HUES6 (cell line): ENCODE measurements around the gene KCNN3.

Experiments
- H3K27ac ChIP-seq: 2 replicates; pipeline ENCODE4 v1.7.0; 2013; ENCODE audit warnings: low read depth, mild to moderate bottlenecking, low read length, inconsistent platforms
- H3K27me3 ChIP-seq: 2 replicates; pipeline ENCODE4 v1.6.1; 2013; ENCODE audit warnings: low read length; ENCODE audit not compliant: control insufficient read depth, insufficient read depth
- H3K36me3 ChIP-seq: 2 replicates; pipeline ENCODE4 v1.6.1; 2013; ENCODE audit warnings: low read length; ENCODE audit not compliant: control insufficient read depth, insufficient read depth
- H3K4me1 ChIP-seq: 2 replicates; pipeline ENCODE4 v1.6.1; 2013; ENCODE audit warnings: low read length; ENCODE audit not compliant: control insufficient read depth, insufficient read depth
- H3K4me3 ChIP-seq: 2 replicates; pipeline ENCODE4 v1.5.1; 2013; ENCODE audit warnings: low read depth, low read length
- H3K9ac ChIP-seq: one replicate; pipeline ENCODE4 v1.6.1; 2013; ENCODE audit warnings: mild to moderate bottlenecking, low read length
- H3K9me3 ChIP-seq: 2 replicates; pipeline ENCODE4 v1.6.1; 2013; ENCODE audit warnings: low read depth, low read length; ENCODE audit not compliant: control insufficient read depth, insufficient read depth

The KCNN3 gene

DNA sequence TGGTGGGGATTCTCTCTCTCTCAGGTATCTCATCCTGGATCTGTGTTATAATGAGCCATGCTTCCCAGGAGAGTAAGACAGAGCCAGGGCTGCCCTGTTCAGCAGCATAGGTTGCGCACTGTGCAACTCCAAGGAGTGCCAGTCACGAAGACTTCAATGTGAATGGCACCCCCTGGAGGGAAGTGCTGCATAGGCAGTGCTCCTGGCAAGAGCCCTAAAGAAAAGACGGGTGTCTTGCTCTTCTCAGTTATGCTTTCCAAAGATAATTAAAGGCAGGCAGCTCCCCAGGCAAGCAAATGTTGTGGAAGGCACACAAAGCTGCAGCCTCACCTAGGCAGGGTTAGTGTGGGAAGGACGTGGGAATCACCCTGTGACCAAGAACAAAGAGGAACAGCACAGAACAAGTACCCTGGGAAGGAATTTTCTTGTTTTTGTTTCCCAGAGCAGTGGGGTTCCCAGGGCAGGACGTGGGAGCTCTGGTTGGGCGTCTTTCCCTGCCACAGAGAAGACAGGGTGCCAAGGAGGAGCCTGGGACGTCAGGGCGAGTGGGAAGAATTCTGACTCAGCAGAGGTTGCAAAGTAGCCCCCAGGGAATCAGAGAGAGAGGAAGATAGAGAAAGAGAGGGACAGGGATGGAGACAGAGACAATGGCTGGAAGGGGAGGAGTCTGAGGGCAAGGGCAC is 120.9 kb downstream of the KCNN3 start:
- Histone ChIP-seq H3K36me3 (no peaks in the 10 kb centered on the region), H3K9ac (no peak overlapping the region), H3K4me3 (no peak overlapping the region), H3K27ac (no peak overlapping the region), H3K27me3 (no peaks in the 10 kb centered on the region), H3K4me1 (peaks cover 32% of the 10 kb centered on the region), H3K9me3 (no peaks in the 10 kb centered on the region)

DNA sequence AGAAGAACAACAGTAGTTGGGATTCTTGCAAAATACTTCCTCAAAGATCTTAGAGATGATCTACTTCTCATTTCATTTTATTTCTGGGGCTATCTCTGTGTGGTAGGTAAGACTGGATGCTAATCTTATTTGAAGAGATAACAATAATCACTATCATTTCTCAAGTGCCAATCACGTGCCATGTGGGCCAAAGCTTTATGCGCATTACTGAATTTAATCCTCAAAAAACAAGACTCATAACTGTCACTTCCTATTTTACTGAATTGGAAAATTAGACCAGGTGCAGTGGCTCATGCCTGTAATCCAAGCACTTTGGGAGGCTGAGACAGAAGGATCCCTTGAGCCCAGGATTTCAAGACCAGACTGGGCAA is 121.7 kb downstream of the KCNN3 start:
- Histone ChIP-seq H3K9me3 (no peaks in the 10 kb centered on the region), H3K27ac (no peak overlapping the region), H3K4me1 (peaks cover 34% of the 10 kb centered on the region), H3K36me3 (no peaks in the 10 kb centered on the region), H3K9ac (no peak overlapping the region), H3K27me3 (no peaks in the 10 kb centered on the region), H3K4me3 (no peak overlapping the region)

DNA sequence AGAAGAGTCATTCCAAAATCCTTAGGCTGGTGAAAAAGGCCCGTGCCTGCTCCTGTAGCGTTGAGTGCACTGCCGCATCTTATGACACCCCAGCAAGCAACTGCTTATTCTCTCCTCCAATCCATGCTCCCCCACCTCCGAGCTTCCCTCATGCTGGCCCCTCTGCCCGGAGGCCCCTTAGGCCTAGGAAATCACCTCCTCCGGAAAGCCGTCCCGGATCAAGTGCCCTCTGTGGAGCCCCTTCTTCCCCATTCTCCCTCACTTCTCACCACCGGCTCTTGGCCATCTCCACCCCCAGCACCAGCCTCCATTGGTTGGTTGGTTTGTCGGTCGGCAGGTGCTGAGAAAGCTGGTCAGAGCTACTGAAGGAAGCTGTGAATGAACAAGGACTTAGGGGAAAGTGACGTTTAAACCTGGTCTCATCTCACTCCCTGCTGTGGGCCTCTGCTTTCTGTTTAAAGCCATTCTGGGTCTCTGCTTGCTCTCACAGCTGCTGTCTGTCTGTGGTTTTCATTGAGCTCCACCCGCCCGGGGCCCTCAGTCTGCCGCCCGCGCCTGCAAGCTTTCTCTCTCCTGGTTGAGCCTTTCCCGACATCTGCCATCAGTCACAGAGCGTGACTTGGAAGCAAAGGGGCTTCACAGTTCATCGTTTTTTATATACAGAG is 122.2 kb downstream of the KCNN3 start:
- no peak overlapping the region for H3K27ac ChIP-seq
- H3K36me3 ChIP-seq = no peaks in the 10 kb centered on the region
- peaks cover 34% of the 10 kb centered on the region for H3K4me1 ChIP-seq
- H3K4me3 ChIP-seq = no peak overlapping the region
- no peaks in the 10 kb centered on the region for H3K9me3 ChIP-seq
- no peaks in the 10 kb centered on the region for H3K27me3 ChIP-seq
- no peak overlapping the region for H3K9ac ChIP-seq

DNA sequence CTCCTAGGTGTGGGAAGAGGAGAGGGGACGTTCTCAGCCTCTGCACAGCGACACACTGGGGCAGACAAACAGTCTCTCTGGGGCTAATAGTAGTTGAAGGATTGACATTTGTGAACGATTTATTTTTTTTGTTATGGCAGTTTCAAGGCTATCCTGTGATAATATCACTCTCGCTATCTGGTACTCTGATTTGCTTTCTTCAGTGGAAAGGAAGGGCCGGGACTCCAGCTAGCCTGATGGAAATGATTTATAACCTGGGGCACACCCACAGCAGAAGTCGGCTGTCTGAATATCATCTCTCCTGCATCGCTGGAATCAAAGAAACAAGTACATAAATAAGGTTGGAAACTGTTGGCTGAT is 122.7 kb downstream of the KCNN3 start:
- Histone ChIP-seq H3K4me1 (peaks cover 34% of the 10 kb centered on the region), H3K27me3 (no peaks in the 10 kb centered on the region), H3K27ac (no peak overlapping the region), H3K9ac (no peak overlapping the region), H3K9me3 (no peaks in the 10 kb centered on the region), H3K36me3 (no peaks in the 10 kb centered on the region), H3K4me3 (no peak overlapping the region)

DNA sequence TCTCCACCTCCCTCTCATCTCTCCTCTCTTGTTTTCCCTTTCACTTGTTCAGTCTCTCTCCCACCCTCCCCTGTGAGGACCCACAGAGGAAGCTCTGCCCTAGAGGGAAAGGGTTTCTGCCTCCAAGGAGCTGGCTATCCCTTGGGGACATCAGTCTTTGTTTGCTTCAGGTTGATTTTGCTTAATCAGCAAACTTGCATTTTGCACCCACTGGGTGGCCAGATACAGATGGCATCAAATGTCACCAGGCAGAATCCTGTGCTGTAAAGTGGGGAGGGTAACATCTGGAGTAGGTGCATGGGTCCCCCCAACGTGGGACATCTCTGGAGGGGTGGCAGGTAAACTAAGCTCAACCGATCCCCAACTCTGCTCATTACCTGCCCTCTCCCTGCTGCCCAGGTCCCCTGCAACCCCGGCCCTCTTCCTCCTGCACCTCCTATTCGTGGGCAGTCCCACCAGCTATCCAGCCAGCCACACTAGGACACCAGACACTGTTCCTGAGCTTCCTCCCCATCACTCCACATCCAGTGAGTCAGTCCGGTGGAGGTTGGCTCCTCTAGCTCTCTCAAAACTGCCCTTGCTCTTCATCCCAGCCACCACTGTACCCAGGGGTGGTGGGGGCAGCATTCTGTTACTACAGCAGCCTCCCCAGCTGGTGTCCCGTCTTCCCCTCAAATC is 123.3 kb downstream of the KCNN3 start:
- Histone ChIP-seq H3K4me3 (no peak overlapping the region), H3K27me3 (no peaks in the 10 kb centered on the region)

DNA sequence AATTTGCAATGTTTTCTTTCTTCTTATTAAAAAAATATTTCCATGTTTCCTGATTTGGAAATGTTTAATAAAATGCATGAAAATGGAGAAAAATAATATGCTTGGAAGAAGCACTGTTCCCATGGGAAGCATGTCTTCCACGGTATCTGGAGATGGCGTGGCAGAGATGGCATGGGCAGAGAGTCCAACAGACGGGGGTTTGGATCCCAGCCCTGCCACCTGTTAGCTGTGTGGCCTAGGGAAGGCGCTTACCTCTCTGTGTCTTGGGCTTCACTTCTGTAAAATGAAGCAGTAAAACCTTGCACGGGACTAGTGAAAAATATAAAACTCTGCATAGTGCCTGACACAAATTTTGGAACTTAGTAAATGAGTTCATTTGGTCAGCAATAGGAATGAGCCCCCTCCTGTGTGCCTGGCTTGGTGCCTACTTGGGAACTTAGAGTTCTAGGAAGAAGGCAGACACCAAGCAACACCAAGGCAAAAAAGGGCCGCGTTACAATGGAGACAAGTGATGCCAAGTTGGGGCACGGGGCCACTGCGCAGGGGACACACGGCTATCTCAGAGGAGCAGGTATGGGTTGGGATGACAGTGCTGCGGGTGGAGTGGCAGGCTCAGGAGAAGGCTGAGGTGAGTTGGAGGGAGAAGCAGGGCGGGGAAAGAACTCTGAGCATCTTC is 124.2 kb downstream of the KCNN3 start:
- H3K9ac ChIP-seq = no peak overlapping the region
- H3K4me1 ChIP-seq = peaks cover 34% of the 10 kb centered on the region
- H3K27ac ChIP-seq = no peak overlapping the region
- H3K36me3 ChIP-seq = no peaks in the 10 kb centered on the region
- H3K4me3 ChIP-seq = no peak overlapping the region
- peaks cover 5% of the 10 kb centered on the region for H3K9me3 ChIP-seq
- H3K27me3 ChIP-seq = no peaks in the 10 kb centered on the region

More for the DNA sequence above, 123.3 kb downstream of the KCNN3 start:
- Histone ChIP-seq H3K9me3 (no peaks in the 10 kb centered on the region), H3K27ac (no peak overlapping the region), H3K36me3 (no peaks in the 10 kb centered on the region), H3K9ac (no peak overlapping the region), H3K4me1 (peaks cover 34% of the 10 kb centered on the region)

DNA sequence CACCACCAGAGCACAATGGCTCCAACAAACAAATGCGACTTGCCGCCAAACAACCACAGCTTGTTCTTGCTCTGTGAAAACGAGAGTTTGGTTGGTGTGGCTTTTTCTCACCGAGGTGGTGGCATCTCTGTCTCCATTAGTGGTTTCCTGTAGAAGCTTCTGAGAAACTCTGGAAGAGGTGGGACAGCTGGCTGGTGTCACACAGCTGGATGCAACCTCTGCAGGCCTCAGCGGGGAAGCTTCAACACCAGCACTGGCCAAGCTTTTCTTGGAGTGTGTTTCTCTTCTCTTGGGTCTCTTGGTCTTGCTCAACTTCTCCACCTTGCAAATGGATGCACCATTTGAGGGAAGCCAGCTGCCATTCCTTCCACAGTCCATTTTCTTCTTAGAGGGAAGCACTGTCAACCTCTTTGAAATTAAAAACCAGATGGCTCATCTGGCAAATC is 124.8 kb downstream of the KCNN3 start:
- Histone ChIP-seq H3K4me1 (peaks cover 34% of the 10 kb centered on the region), H3K9me3 (peaks cover 10% of the 10 kb centered on the region), H3K36me3 (no peaks in the 10 kb centered on the region), H3K4me3 (no peak overlapping the region), H3K27me3 (no peaks in the 10 kb centered on the region), H3K27ac (no peak overlapping the region), H3K9ac (no peak overlapping the region)

DNA sequence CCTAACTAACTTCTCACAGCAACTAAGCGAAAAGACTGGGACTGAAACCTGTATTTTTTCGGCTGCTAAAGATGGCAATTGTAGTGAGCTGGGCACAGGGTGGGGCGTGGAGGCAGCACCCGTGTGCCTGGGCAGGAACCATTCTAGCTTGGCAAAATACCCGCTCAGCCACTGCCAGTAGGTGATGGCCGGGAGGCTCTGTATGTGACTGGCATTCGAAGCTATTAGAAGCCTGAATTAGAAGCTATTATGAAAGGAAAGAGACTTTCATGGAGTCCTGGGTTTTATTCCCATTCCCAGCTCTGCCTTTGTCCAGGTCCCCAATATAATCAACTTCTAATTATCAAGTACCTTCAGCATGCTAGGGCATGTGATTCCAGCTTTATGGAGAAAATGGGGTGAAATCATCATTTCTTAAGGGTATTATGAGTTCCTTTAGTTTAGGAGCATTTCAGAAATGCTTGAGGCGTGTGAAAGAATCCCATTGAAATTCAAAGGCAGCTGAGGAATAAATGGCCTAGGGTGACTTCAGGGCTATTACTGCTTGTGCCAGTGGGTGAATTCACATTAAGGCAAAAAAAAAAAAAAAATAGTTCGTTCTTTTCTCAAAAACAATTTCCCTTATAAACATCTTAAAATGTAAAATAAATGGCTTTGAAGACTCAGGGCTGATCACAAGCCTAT is 125.6 kb downstream of the KCNN3 start:
- no peaks in the 10 kb centered on the region for H3K27me3 ChIP-seq
- H3K9me3 ChIP-seq = peaks cover 15% of the 10 kb centered on the region
- peaks cover 34% of the 10 kb centered on the region for H3K4me1 ChIP-seq

DNA sequence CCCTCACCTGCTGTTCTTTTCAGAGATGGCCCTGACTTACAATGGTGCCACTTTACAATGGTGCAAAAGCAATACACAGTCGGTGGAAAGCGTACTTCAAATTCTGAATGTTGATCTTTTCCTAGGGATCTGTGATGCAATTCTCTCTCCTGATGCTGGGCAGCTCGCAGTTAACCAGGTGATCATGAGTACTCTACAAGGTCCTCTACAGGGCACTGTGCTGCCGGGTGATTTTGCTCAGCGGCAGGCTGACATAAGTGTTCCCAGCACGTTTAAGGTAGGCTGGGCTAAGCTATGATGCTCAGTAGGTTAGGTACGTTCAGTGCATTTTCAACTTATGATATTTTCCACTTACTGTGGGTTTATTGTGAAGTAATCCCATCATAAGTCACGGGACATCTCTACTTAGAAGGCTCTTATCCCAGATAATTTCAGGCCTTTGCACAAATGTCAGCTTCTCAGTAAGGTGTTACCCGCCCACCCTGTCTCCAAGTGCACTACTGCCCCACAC is 126.5 kb downstream of the KCNN3 start:
- Histone ChIP-seq H3K4me1 (peaks cover 34% of the 10 kb centered on the region), H3K9ac (no peak overlapping the region), H3K9me3 (peaks cover 16% of the 10 kb centered on the region), H3K36me3 (no peaks in the 10 kb centered on the region), H3K27ac (no peak overlapping the region), H3K4me3 (no peak overlapping the region), H3K27me3 (no peaks in the 10 kb centered on the region)

More for the DNA sequence above, 125.6 kb downstream of the KCNN3 start:
- Histone ChIP-seq H3K9ac (no peak overlapping the region), H3K4me3 (no peak overlapping the region), H3K36me3 (no peaks in the 10 kb centered on the region), H3K27ac (no peak overlapping the region)

DNA sequence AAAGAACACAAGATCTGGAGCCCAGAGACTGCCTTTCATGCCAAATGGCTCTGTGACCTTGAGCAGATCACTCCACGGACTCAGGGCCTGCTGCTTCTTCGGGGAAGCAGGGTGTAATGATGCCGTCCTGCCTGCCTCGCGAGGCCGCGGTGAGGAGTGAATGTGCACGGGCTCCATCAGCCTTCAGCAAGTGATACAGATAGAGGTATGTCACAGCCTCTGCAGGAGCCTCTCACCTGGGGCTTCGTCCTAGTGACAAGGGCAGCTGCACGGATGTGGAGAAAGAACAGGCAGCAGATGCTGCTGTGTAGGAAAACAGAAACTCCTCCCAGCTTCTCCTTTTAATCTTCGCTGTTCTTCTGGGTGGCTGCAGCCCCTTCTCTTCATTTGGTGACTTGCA is 127.5 kb downstream of the KCNN3 start:
- Histone ChIP-seq H3K27me3 (no peaks in the 10 kb centered on the region), H3K27ac (no peak overlapping the region), H3K4me1 (peaks cover 28% of the 10 kb centered on the region), H3K9ac (no peak overlapping the region), H3K9me3 (peaks cover 16% of the 10 kb centered on the region), H3K36me3 (no peaks in the 10 kb centered on the region), H3K4me3 (no peak overlapping the region)
